ENCODE results near the gene ABHD12.

The ABHD12 gene

GRCh38 chr20:25254571-25254970 lies 136.1 kb downstream of the ABHD12 start:
- DNase-seq, result no peak

- no peak for DNase-seq
Observed at GRCh38 chr20:25253606-25254275, 136.9 kb downstream of the ABHD12 start.

- no peak for DNase-seq
Observed at GRCh38 chr20:25252686-25253421, 137.8 kb downstream of the ABHD12 start.

DNA sequence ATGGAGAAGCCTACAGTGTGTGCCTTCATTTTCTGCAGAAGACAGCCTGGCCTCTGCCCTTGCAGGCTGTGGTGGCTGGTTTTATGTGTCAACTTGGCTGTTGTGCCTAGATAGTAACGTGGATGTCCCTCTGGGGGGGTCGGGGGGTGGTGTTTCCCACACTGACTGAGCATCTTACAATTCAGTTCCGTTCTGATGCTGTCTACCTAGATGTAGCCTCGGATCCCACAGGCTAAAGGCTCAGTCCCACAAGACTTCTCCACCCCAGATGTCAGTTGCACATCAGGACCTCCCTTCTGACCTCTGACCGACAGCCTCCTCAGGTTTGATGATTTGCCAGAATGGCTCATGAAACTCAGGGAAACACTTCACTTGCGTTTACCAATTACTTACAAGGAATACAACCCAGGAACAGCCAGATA lies 138.4 kb downstream of the ABHD12 start:
- DNase-seq, result no peak

DNA sequence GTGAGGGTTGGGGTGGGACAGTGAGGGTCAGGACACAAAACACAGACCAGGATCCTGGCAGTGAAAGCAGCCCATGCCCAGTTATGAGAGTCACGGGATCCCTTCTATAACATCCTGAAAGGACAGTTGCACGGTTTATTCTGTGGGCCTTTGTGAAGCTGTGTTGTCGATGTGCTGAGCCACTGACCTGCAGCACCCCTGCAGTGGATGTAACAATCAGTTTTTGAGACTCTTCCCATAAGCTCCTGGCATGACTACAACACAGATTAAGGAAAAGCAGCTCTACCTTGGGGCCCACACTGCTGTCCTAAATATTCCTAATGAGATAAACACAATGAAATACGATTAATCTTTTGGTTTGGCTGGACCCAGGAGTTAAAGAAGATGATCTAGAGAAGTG lies 139.1 kb downstream of the ABHD12 start:
- no peak for DNase-seq

- DNase-seq, result no peak
Observed at GRCh38 chr20:25251019-25251418, 139.6 kb downstream of the ABHD12 start.

DNA sequence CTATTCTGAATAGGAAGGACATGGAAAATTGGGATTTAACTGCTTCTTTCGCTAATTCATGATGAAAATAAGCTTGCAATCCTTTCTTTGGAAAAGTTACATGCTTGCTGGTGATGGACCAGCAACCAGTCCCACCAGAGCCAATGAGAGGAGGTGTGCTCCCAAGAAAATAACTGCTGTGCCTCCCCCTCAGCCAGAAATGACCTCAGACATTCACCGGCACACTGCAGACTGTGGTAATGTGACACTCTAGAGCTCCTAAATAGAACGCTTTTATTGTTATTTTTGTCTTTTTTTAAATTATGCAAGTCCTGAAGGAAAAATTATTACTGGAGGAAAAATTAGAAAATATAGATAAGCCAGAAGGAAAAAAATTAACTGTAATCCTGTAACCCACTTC lies 140.1 kb downstream of the ABHD12 start:
- no peak for DNase-seq

All from activated CD4-positive, alpha-beta T cell treated with anti-CD3 and anti-CD28 coated beads, Interleukin-2, amount 50 U/mL, for 16 hours (primary cell).